ENCODE measurements around the gene OGFRL1.

Gene OGFRL1

DNA sequence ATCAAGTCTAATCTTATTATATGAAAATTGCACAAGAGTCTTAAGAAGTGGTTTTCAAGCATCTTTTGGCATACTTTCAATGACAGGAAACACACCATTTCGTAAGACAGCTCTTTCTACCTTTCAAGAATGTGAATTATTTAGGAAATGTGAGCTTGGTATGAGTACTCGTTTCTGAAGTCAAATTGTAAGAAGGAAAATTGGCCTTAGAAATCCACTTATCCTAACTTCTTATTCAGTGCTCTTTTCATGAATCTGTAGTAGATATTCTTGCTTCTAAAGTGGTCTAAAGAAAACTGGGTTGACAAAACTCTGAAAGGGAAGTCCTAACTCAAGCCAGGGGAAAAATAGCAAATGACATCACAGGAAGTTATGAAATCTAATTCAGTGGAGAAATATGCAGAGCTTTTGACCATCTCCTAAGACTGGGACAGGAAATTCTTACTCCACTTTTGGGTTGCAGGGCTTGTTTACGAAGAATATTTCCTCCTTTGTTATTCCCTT lies 38.5 kb upstream of the OGFRL1 start:
- DNase-seq (ENCODE audit: low read depth): no peak
- no peak for TF ChIP-seq CTCF (IDR thresholded peaks at IDR 0.05; ENCODE audit: insufficient read depth, low read depth, low read length, missing control alignments)
- H3K4me3 ChIP-seq (ENCODE audit: low read depth, low read length): no peak overlapping the region

- no peak for DNase-seq (ENCODE audit: low read depth)
- TF ChIP-seq CTCF (IDR thresholded peaks at IDR 0.05; ENCODE audit: insufficient read depth, low read depth, low read length, missing control alignments): no peak
- no peak overlapping the region for H3K4me3 ChIP-seq (ENCODE audit: low read depth, low read length)
Observed at GRCh38 chr6:71252410-71252809, 36.2 kb upstream of the OGFRL1 start.

GRCh38 chr6:71252960-71253359 lies 35.7 kb upstream of the OGFRL1 start:
- no peak for TF ChIP-seq CTCF (IDR thresholded peaks at IDR 0.05; ENCODE audit: insufficient read depth, low read depth, low read length, missing control alignments)
- no peak for DNase-seq (ENCODE audit: low read depth)
- no peak overlapping the region for H3K4me3 ChIP-seq (ENCODE audit: low read depth, low read length)

DNA sequence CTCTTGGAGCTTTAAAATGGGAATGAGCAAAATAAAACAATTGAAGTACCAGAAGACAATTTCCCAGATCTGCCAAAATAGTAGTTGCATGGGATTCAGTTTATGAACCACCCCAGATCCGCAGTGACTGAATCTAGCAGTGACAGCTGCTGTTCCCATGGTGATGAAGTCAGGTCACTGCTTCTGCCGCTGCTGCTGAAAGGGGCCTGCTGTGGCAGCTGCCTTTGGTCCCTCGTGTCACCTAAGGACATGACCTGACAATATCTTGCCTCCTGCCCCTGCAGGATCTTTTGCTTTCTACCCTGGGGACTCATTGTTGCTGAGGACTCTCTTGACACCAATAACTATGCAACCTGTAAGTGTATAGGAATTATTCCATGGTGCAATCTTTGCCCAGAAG lies 34.3 kb upstream of the OGFRL1 start:
- no peak overlapping the region for H3K4me3 ChIP-seq (ENCODE audit: low read depth, low read length)
- no peak for DNase-seq (ENCODE audit: low read depth)
- no peak for TF ChIP-seq CTCF (IDR thresholded peaks at IDR 0.05; ENCODE audit: insufficient read depth, low read depth, low read length, missing control alignments)

- no peak overlapping the region for H3K4me3 ChIP-seq (ENCODE audit: low read depth, low read length)
- no peak for TF ChIP-seq CTCF (IDR thresholded peaks at IDR 0.05; ENCODE audit: insufficient read depth, low read depth, low read length, missing control alignments)
- no peak for DNase-seq (ENCODE audit: low read depth)
Observed at GRCh38 chr6:71258078-71258866, 30.3 kb upstream of the OGFRL1 start.

GRCh38 chr6:71259888-71260604 lies 28.6 kb upstream of the OGFRL1 start:
- no peak for DNase-seq (ENCODE audit: low read depth)
- H3K4me3 ChIP-seq (ENCODE audit: low read depth, low read length): no peak overlapping the region
- TF ChIP-seq CTCF (IDR thresholded peaks at IDR 0.05; ENCODE audit: insufficient read depth, low read depth, low read length, missing control alignments): no peak
